H9 (cell line): ENCODE measurements around the gene RNF113B. TPM values are rescaled to one million over a fixed set of nuclear protein-coding genes. Genes with fewer than 3 reads are reported as not detected.

Experiments used
- DNase-seq: peaks from one replicate; pipeline ENCODE4 v3.0.0-alpha.2; 2017
- H2AFZ ChIP-seq: one replicate; pipeline ENCODE4 v1.6.1; 2013; ENCODE audit warnings: mild to moderate bottlenecking, low read length, control low read depth, moderate library complexity
- H2AK5ac ChIP-seq: 2 replicates; pipeline ENCODE4 v1.6.1; 2013; ENCODE audit warnings: low read length, control low read depth, mixed read lengths; ENCODE audit not compliant: insufficient read length
- H2BK120ac ChIP-seq: one replicate; pipeline ENCODE4 v1.6.1; 2013; ENCODE audit warnings: low read depth, mild to moderate bottlenecking, low read length, control low read depth, inconsistent platforms; ENCODE audit not compliant: poor library complexity, severe bottlenecking
- H2BK12ac ChIP-seq: 2 replicates; pipeline ENCODE4 v1.6.1; 2013; ENCODE audit warnings: low read length, control low read depth, mixed read lengths, low read depth; ENCODE audit not compliant: insufficient read length
- H2BK15ac ChIP-seq: 2 replicates; pipeline ENCODE4 v1.6.1; 2013; ENCODE audit warnings: low read depth, low read length, control low read depth
- H2BK20ac ChIP-seq: one replicate; pipeline ENCODE4 v1.6.1; 2013; ENCODE audit warnings: low read depth, mild to moderate bottlenecking, low read length, control low read depth, inconsistent platforms; ENCODE audit not compliant: poor library complexity, severe bottlenecking
- H2BK5ac ChIP-seq: 2 replicates; pipeline ENCODE4 v1.6.1; 2013; ENCODE audit warnings: low read length, control low read depth, mixed read lengths; ENCODE audit not compliant: insufficient read length
- H3K14ac ChIP-seq: 2 replicates; pipeline ENCODE4 v1.6.1; 2013; ENCODE audit warnings: low read length, control low read depth; ENCODE audit not compliant: insufficient read depth
- H3K18ac ChIP-seq: 2 replicates; pipeline ENCODE4 v1.6.1; 2013; ENCODE audit warnings: low read depth, mild to moderate bottlenecking, mixed read lengths, low read length, control low read depth; ENCODE audit not compliant: insufficient read length
- H3K23ac ChIP-seq: 2 replicates; pipeline ENCODE4 v1.6.1; 2013; ENCODE audit warnings: low read length, control low read depth, mixed read lengths, low read depth; ENCODE audit not compliant: insufficient read length
- H3K23me2 ChIP-seq: 2 replicates; pipeline ENCODE4 v1.6.1; 2013; ENCODE audit warnings: low read depth, mild to moderate bottlenecking, mixed read lengths, low read length, control low read depth; ENCODE audit not compliant: insufficient read length, poor library complexity, severe bottlenecking
- H3K27ac ChIP-seq: 2 replicates; pipeline ENCODE4 v1.5.1; 2013; ENCODE audit warnings: low read length, control low read depth, mixed read lengths, low read depth; ENCODE audit not compliant: insufficient read length
- H3K27me3 ChIP-seq: 2 replicates; pipeline ENCODE4 v1.6.1; 2013; ENCODE audit warnings: low read length, control low read depth, inconsistent platforms; ENCODE audit not compliant: insufficient read depth
- H3K4ac ChIP-seq: 2 replicates; pipeline ENCODE4 v1.6.1; 2013; ENCODE audit warnings: low read depth, mild to moderate bottlenecking, control low read depth, inconsistent platforms, low read length, moderate library complexity
- H3K4me1 ChIP-seq: 2 replicates; pipeline ENCODE4 v1.6.1; 2013; ENCODE audit warnings: low read length, control low read depth, inconsistent platforms; ENCODE audit not compliant: insufficient read depth
- H3K4me2 ChIP-seq: 2 replicates; pipeline ENCODE4 v1.6.1; 2013; ENCODE audit warnings: low read length, control low read depth, mixed read lengths; ENCODE audit not compliant: insufficient read length, insufficient read depth
- H3K56ac ChIP-seq: 2 replicates; pipeline ENCODE4 v1.6.1; 2013; ENCODE audit warnings: low read depth, mild to moderate bottlenecking, mixed read lengths, low read length, control low read depth; ENCODE audit not compliant: insufficient read length
- H3K79me1 ChIP-seq: 2 replicates; pipeline ENCODE4 v1.6.1; 2013; ENCODE audit warnings: low read depth, mild to moderate bottlenecking, moderate library complexity, low read length, control low read depth, inconsistent platforms; ENCODE audit not compliant: insufficient read depth, poor library complexity, severe bottlenecking
- H3K79me2 ChIP-seq: 2 replicates; pipeline ENCODE4 v1.6.1; 2013; ENCODE audit warnings: low read length, control low read depth, inconsistent platforms; ENCODE audit not compliant: insufficient read depth
- H3K9ac ChIP-seq: 2 replicates; pipeline ENCODE4 v1.6.1; 2013; ENCODE audit warnings: low read length, control low read depth, mixed read lengths; ENCODE audit not compliant: insufficient read length; ENCODE audit errors: extremely low read depth
- H3K9me3 ChIP-seq: one replicate; pipeline ENCODE4 v1.6.1; 2013; ENCODE audit warnings: low read depth, low read length, inconsistent platforms; ENCODE audit not compliant: control insufficient read depth
- H3T11ph ChIP-seq: one replicate; pipeline ENCODE4 v1.6.1; 2013; ENCODE audit warnings: mild to moderate bottlenecking, low read length, control low read depth, inconsistent platforms
- H4K20me1 ChIP-seq: one replicate; pipeline ENCODE4 v1.6.1; 2013; ENCODE audit not compliant: control insufficient read depth, insufficient read length, insufficient read depth
- H4K5ac ChIP-seq: 2 replicates; pipeline ENCODE4 v1.6.1; 2013; ENCODE audit warnings: low read depth, mild to moderate bottlenecking, mixed read lengths, low read length, control low read depth; ENCODE audit not compliant: insufficient read length
- H4K8ac ChIP-seq: replicated peaks from 2 replicates; pipeline ENCODE4 v1.6.1; 2013; ENCODE audit warnings: low read length, control low read depth, mixed read lengths, low read depth; ENCODE audit not compliant: insufficient read length
- H4K91ac ChIP-seq: 2 replicates; pipeline ENCODE4 v1.6.1; 2013; ENCODE audit warnings: low read depth, mild to moderate bottlenecking, moderate library complexity, mixed read lengths, low read length, control low read depth; ENCODE audit not compliant: insufficient read length
- H3K27ac Mint-ChIP-seq, 3 experiments: 2 replicates in 2 of 3; 3 replicates in 1 of 3; pipeline ENCODE4 v1.8.0; 2020 to 2021; ENCODE audit warnings: mixed read lengths in 3 of 3, mild to moderate bottlenecking in 1 of 3, moderate library complexity in 1 of 3
- H3K27me3 Mint-ChIP-seq: 2 replicates; pipeline ENCODE4 v1.8.0; 2021; ENCODE audit warnings: low read depth, mild to moderate bottlenecking, moderate library complexity, mixed read lengths
- H3K36me3 Mint-ChIP-seq, 3 experiments: 2 replicates in 2 of 3; 3 replicates in 1 of 3; pipeline ENCODE4 v1.8.0; 2020 to 2021; ENCODE audit warnings: low read depth in 3 of 3, mixed read lengths in 3 of 3; ENCODE audit not compliant: insufficient read depth in 1 of 3
- H3K4me1 Mint-ChIP-seq, 2 experiments: 2 replicates each; pipeline ENCODE4 v1.8.0; 2020; ENCODE audit warnings: mixed read lengths in 2 of 2
- H3K4me3 Mint-ChIP-seq, 2 experiments: 2 replicates in 1 of 2; 3 replicates in 1 of 2; pipeline ENCODE4 v1.8.0; 2020 to 2021; ENCODE audit warnings: mild to moderate bottlenecking in 2 of 2, mixed read lengths in 2 of 2, moderate library complexity in 1 of 2
- H3K9me3 Mint-ChIP-seq, 2 experiments: 2 replicates in 1 of 2; 3 replicates in 1 of 2; pipeline ENCODE4 v1.8.0; 2020; ENCODE audit warnings: mild to moderate bottlenecking in 2 of 2, mixed read lengths in 2 of 2, moderate library complexity in 1 of 2
- WGBS: extraction: QIAGEN DNeasy Blood & Tissue Kit; methylation state at CpG from one replicate; pipeline ENCODE4 v1.1.7; 2013; ENCODE audit warnings: missing lambda C conversion rate, low lambda C conversion rate, mixed read lengths; ENCODE audit not compliant: insufficient read length; ENCODE audit errors: extremely low coverage; 5-methylcytosine and 5-hydroxymethylcytosine counted together
- total RNA-seq: library from RNA; stranded (reverse); gene quantifications from 2 replicates; pipeline ENCODE4 v1.2.1, GENCODE V29; 2021
- TF ChIP-seq, protein P1 (sequence below): fragments of 200-600 bp; sonication (generic); conservative IDR thresholded peaks from 3 replicates; pipeline ENCODE4 v1.8.0; 2021; ENCODE audit warnings: antibody characterized with exemption, mild to moderate bottlenecking

The RNF113B gene
- total RNA-seq, 1 experiment from 2014 or later: not detected

DNA sequence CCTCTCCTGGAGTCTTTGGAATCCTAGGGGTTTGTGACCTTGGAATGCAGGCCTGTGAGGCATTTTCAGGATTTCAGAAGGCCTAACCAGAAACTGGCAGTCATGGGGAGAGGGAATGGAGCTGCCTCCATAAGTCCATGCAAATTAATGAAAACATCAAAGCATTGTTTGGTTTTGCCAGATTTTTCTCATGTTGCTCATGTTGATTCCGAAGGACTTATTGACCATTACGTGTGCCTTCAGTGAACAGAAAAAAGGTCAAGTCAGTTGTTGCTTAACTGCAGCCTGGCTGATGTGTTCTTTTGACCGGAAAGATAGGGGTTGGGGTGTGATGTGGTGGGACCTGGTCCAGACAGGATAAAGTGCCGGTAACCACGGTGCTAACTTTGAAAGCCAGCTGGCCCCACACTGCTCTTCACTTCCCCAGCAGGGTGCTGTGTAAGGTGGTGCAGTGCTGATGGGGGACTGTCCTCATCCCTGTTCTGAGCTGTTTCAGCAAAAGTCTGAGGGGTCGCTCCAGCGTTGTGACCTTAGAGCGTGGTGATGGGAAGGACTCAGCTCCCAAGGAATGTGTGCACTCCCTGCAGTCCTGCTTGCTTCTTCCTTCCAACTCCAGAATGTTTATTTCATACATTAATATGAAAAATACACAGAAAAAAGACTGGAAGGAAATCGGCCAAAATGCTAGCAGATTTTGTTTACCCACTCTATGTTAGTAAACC, 3.5 kb downstream of the RNF113B start:
- H3K56ac ChIP-seq: no peak overlapping the region
- no CpG with 5 or more reads among the region's 9 CpGs for WGBS
- H4K8ac ChIP-seq: no peak overlapping the region
- TF ChIP-seq, protein P1, sequence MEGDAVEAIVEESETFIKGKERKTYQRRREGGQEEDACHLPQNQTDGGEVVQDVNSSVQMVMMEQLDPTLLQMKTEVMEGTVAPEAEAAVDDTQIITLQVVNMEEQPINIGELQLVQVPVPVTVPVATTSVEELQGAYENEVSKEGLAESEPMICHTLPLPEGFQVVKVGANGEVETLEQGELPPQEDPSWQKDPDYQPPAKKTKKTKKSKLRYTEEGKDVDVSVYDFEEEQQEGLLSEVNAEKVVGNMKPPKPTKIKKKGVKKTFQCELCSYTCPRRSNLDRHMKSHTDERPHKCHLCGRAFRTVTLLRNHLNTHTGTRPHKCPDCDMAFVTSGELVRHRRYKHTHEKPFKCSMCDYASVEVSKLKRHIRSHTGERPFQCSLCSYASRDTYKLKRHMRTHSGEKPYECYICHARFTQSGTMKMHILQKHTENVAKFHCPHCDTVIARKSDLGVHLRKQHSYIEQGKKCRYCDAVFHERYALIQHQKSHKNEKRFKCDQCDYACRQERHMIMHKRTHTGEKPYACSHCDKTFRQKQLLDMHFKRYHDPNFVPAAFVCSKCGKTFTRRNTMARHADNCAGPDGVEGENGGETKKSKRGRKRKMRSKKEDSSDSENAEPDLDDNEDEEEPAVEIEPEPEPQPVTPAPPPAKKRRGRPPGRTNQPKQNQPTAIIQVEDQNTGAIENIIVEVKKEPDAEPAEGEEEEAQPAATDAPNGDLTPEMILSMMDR: no peak
- H3K9me3 ChIP-seq: no peaks in the 10 kb centered on the region
- no peak overlapping the region for H3K4ac ChIP-seq
- peaks cover 2% of the 10 kb centered on the region for H3K79me1 ChIP-seq
- H3K4me3 Mint-ChIP-seq: no peak overlapping the region; a peak in 1 of 5 replicates
- H3K79me2 ChIP-seq: peaks cover 6% of the 10 kb centered on the region; the same call in 1 of the 2 replicates
- no peak overlapping the region for H2BK20ac ChIP-seq
- H4K5ac ChIP-seq: no peak overlapping the region
- no peaks in the 10 kb centered on the region for H3K27me3 Mint-ChIP-seq
- peaks cover 4 to 14% (median 13%) of the 10 kb centered on the region in 3 experiments; a peak in 5 of 7 replicates for H3K36me3 Mint-ChIP-seq
- H2AFZ ChIP-seq: no peak overlapping the region
- no peak overlapping the region for H2BK15ac ChIP-seq
- no peaks in the 10 kb centered on the region for H3K9me3 Mint-ChIP-seq
- DNase-seq: no peak
- H3K23ac ChIP-seq: no peak overlapping the region
- no peak overlapping the region for H3K4me2 ChIP-seq
- no peak overlapping the region for H4K91ac ChIP-seq
- no peak overlapping the region for H3K18ac ChIP-seq
- H3K23me2 ChIP-seq: no peaks in the 10 kb centered on the region
- H3K27me3 ChIP-seq: no peaks in the 10 kb centered on the region
- H3K27ac Mint-ChIP-seq: peak overlapping the region; percentile 51 to 94 (median 85); a peak in 5 of 7 replicates
- H2BK120ac ChIP-seq: no peak overlapping the region
- peaks cover 54 to 55% of the 10 kb centered on the region in 2 experiments for H3K4me1 Mint-ChIP-seq
- no peaks in the 10 kb centered on the region for H4K20me1 ChIP-seq
- no peak overlapping the region for H3T11ph ChIP-seq
- H2BK5ac ChIP-seq: no peak overlapping the region
- no peak overlapping the region for H3K27ac ChIP-seq
- no peak overlapping the region for H3K9ac ChIP-seq
- no peak overlapping the region for H2AK5ac ChIP-seq
- no peak overlapping the region for H3K14ac ChIP-seq
- no peak overlapping the region for H2BK12ac ChIP-seq
- peaks cover 26% of the 10 kb centered on the region for H3K4me1 ChIP-seq
